Measurements from ENCODE around the gene CDK14. TPM values are rescaled to one million over a fixed set of nuclear protein-coding genes. Genes with fewer than 3 reads are reported as not detected.

Gene CDK14
- total and polyA plus RNA-seq, 2 of the 8 experiments (the other 6 are each of a cell fraction or from before 2014, with no cell fraction given) = 5.5 to 47.3 TPM

DNA sequence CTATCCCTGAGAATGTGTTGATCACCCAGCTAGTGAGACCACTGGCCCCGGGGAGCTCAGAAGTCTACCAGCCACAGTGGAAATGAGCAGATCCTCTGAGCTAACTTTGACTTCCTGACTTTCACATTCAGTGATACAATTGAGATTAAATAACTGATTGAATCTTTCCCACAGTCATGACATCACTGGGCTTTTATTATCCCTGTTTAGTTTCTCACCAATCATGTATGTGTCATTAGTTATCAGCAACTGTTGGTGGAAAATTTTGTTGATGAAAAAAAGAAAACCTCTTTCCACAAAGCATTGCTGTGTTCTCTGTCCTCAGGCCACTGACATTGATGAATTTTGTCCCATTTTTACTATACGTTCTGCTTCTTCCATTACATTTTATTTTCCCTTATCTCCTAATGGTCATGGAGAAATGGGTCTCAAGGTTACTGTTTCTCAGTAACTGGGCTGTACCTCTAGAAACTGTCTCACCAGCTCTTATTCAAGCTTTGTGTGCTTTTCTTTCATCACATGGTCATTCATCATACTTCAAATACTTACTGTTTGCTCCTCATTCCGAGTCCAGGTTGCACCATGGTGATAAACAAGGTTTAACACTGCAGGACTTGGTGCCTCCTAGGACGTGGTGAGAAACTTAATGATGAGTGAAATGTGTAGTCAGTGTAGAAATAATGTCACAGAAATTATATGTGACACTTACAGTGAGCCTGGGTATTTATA is 304.7 kb downstream of the CDK14 start (continued):
- TF ChIP-seq, protein P1, sequence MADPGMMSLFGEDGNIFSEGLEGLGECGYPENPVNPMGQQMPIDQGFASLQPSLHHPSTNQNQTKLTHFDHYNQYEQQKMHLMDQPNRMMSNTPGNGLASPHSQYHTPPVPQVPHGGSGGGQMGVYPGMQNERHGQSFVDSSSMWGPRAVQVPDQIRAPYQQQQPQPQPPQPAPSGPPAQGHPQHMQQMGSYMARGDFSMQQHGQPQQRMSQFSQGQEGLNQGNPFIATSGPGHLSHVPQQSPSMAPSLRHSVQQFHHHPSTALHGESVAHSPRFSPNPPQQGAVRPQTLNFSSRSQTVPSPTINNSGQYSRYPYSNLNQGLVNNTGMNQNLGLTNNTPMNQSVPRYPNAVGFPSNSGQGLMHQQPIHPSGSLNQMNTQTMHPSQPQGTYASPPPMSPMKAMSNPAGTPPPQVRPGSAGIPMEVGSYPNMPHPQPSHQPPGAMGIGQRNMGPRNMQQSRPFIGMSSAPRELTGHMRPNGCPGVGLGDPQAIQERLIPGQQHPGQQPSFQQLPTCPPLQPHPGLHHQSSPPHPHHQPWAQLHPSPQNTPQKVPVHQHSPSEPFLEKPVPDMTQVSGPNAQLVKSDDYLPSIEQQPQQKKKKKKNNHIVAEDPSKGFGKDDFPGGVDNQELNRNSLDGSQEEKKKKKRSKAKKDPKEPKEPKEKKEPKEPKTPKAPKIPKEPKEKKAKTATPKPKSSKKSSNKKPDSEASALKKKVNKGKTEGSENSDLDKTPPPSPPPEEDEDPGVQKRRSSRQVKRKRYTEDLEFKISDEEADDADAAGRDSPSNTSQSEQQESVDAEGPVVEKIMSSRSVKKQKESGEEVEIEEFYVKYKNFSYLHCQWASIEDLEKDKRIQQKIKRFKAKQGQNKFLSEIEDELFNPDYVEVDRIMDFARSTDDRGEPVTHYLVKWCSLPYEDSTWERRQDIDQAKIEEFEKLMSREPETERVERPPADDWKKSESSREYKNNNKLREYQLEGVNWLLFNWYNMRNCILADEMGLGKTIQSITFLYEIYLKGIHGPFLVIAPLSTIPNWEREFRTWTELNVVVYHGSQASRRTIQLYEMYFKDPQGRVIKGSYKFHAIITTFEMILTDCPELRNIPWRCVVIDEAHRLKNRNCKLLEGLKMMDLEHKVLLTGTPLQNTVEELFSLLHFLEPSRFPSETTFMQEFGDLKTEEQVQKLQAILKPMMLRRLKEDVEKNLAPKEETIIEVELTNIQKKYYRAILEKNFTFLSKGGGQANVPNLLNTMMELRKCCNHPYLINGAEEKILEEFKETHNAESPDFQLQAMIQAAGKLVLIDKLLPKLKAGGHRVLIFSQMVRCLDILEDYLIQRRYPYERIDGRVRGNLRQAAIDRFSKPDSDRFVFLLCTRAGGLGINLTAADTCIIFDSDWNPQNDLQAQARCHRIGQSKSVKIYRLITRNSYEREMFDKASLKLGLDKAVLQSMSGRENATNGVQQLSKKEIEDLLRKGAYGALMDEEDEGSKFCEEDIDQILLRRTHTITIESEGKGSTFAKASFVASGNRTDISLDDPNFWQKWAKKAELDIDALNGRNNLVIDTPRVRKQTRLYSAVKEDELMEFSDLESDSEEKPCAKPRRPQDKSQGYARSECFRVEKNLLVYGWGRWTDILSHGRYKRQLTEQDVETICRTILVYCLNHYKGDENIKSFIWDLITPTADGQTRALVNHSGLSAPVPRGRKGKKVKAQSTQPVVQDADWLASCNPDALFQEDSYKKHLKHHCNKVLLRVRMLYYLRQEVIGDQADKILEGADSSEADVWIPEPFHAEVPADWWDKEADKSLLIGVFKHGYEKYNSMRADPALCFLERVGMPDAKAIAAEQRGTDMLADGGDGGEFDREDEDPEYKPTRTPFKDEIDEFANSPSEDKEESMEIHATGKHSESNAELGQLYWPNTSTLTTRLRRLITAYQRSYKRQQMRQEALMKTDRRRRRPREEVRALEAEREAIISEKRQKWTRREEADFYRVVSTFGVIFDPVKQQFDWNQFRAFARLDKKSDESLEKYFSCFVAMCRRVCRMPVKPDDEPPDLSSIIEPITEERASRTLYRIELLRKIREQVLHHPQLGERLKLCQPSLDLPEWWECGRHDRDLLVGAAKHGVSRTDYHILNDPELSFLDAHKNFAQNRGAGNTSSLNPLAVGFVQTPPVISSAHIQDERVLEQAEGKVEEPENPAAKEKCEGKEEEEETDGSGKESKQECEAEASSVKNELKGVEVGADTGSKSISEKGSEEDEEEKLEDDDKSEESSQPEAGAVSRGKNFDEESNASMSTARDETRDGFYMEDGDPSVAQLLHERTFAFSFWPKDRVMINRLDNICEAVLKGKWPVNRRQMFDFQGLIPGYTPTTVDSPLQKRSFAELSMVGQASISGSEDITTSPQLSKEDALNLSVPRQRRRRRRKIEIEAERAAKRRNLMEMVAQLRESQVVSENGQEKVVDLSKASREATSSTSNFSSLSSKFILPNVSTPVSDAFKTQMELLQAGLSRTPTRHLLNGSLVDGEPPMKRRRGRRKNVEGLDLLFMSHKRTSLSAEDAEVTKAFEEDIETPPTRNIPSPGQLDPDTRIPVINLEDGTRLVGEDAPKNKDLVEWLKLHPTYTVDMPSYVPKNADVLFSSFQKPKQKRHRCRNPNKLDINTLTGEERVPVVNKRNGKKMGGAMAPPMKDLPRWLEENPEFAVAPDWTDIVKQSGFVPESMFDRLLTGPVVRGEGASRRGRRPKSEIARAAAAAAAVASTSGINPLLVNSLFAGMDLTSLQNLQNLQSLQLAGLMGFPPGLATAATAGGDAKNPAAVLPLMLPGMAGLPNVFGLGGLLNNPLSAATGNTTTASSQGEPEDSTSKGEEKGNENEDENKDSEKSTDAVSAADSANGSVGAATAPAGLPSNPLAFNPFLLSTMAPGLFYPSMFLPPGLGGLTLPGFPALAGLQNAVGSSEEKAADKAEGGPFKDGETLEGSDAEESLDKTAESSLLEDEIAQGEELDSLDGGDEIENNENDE (IDR thresholded peaks at IDR 0.05; ENCODE audit: insufficient replicate concordance, low read length) = no peak
- TF ChIP-seq ASH2L (IDR thresholded peaks at IDR 0.05; ENCODE audit: low read length) (no peak), JUN (IDR thresholded peaks at IDR 0.05; ENCODE audit: low read depth, low read length) (no peak), CBX8 (IDR thresholded peaks at IDR 0.05; ENCODE audit: borderline replicate concordance, low read depth, low read length) (no peak), SIN3A (conservative IDR thresholded peaks at IDR 0.05 in 1 of 2, IDR thresholded peaks at IDR 0.05 in 1 of 2; ENCODE audit: low read depth in 1 of 2, low read length in 2 of 2) (no peak), SP1 (IDR thresholded peaks at IDR 0.05; ENCODE audit: low read depth, low read length) (no peak), POLR2AphosphoS5 (IDR thresholded peaks at IDR 0.05; ENCODE audit: low read depth, low read length) (no peak), ZNF274 (IDR thresholded peaks at IDR 0.05; ENCODE audit: borderline replicate concordance, extremely low read depth, low read length) (no peak)
- TF ChIP-seq, protein P2, sequence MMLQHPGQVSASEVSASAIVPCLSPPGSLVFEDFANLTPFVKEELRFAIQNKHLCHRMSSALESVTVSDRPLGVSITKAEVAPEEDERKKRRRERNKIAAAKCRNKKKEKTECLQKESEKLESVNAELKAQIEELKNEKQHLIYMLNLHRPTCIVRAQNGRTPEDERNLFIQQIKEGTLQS (IDR thresholded peaks at IDR 0.05; ENCODE audit: insufficient read depth, low read depth, low read length) = no peak
